ENCODE results near the gene LAMP1. TPM values are rescaled to one million over a fixed set of nuclear protein-coding genes. Genes with fewer than 3 reads are reported as not detected.

LAMP1 gene
- total RNA-seq, 1 experiment from 2014 or later = 217 TPM

- Histone ChIP-seq H3K4me3 (no peak overlapping the region), H3K4me1 (replicated peaks) (no peaks in the 10 kb centered on the region), H3K36me3 (no peaks in the 10 kb centered on the region), H3K27ac (no peak overlapping the region), H3K27me3 (replicated peaks) (no peaks in the 10 kb centered on the region), H3K9me3 (replicated peaks) (no peaks in the 10 kb centered on the region)
- no peak for DNase-seq (ENCODE audit: low read depth in 1 of 2, low spot score in 2 of 2)
These were observed 51.6 kb downstream of the LAMP1 start for GRCh38 chr13:113348591-113348990.

- Histone ChIP-seq H3K36me3 (no peaks in the 10 kb centered on the region), H3K4me3 (no peak overlapping the region), H3K27me3 (replicated peaks) (no peaks in the 10 kb centered on the region), H3K27ac (no peak overlapping the region), H3K9me3 (replicated peaks) (no peaks in the 10 kb centered on the region), H3K4me1 (replicated peaks) (no peaks in the 10 kb centered on the region)
- no peak for DNase-seq (ENCODE audit: low read depth in 1 of 2, low spot score in 2 of 2)
These were observed 52.0 kb downstream of the LAMP1 start for GRCh38 chr13:113349050-113349449.

GRCh38 chr13:113349491-113349890 is 52.5 kb downstream of the LAMP1 start:
- H3K9me3 ChIP-seq (replicated peaks) = no peaks in the 10 kb centered on the region
- H3K27ac ChIP-seq = no peak overlapping the region
- H3K27me3 ChIP-seq (replicated peaks) = no peaks in the 10 kb centered on the region
- H3K4me3 ChIP-seq = no peak overlapping the region
- no peak for DNase-seq (ENCODE audit: low read depth in 1 of 2, low spot score in 2 of 2)
- H3K36me3 ChIP-seq = no peaks in the 10 kb centered on the region
- H3K4me1 ChIP-seq (replicated peaks) = no peaks in the 10 kb centered on the region

GRCh38 chr13:113350065-113350937 is 53.3 kb downstream of the LAMP1 start:
- H3K4me3 ChIP-seq = no peak overlapping the region

GRCh38 chr13:113350938-113351335 is 53.9 kb downstream of the LAMP1 start:
- no peak overlapping the region for H3K4me3 ChIP-seq

More at GRCh38 chr13:113350065-113350937, 53.3 kb downstream of the LAMP1 start:
- no peaks in the 10 kb centered on the region for H3K4me1 ChIP-seq (replicated peaks)
- DNase-seq (ENCODE audit: low read depth in 1 of 2, low spot score in 2 of 2) = no peak
- H3K27ac ChIP-seq = no peak overlapping the region
- H3K27me3 ChIP-seq (replicated peaks) = no peaks in the 10 kb centered on the region
- H3K36me3 ChIP-seq = no peaks in the 10 kb centered on the region
- no peaks in the 10 kb centered on the region for H3K9me3 ChIP-seq (replicated peaks)

GRCh38 chr13:113351514-113352026 is 54.5 kb downstream of the LAMP1 start:
- H3K36me3 ChIP-seq = no peaks in the 10 kb centered on the region
- H3K27me3 ChIP-seq (replicated peaks) = no peaks in the 10 kb centered on the region
- no peak overlapping the region for H3K27ac ChIP-seq
- no peaks in the 10 kb centered on the region for H3K9me3 ChIP-seq (replicated peaks)
- H3K4me3 ChIP-seq = no peak overlapping the region
- no peak for DNase-seq (ENCODE audit: low read depth in 1 of 2, low spot score in 2 of 2)
- no peaks in the 10 kb centered on the region for H3K4me1 ChIP-seq (replicated peaks)

More at GRCh38 chr13:113350938-113351335, 53.9 kb downstream of the LAMP1 start:
- Histone ChIP-seq H3K27ac (no peak overlapping the region), H3K36me3 (no peaks in the 10 kb centered on the region), H3K27me3 (replicated peaks) (no peaks in the 10 kb centered on the region), H3K4me1 (replicated peaks) (no peaks in the 10 kb centered on the region), H3K9me3 (replicated peaks) (no peaks in the 10 kb centered on the region)
- DNase-seq (ENCODE audit: low read depth in 1 of 2, low spot score in 2 of 2) = no peak

GRCh38 chr13:113353254-113353653 is 56.2 kb downstream of the LAMP1 start:
- no peak for DNase-seq (ENCODE audit: low read depth in 1 of 2, low spot score in 2 of 2)
- H3K27ac ChIP-seq = no peak overlapping the region
- H3K4me3 ChIP-seq = no peak overlapping the region
- H3K9me3 ChIP-seq (replicated peaks) = no peaks in the 10 kb centered on the region
- no peaks in the 10 kb centered on the region for H3K27me3 ChIP-seq (replicated peaks)
- H3K4me1 ChIP-seq (replicated peaks) = no peaks in the 10 kb centered on the region
- no peaks in the 10 kb centered on the region for H3K36me3 ChIP-seq

- DNase-seq (ENCODE audit: low read depth in 1 of 2, low spot score in 2 of 2) = no peak
- H3K27ac ChIP-seq = no peak overlapping the region
- H3K4me1 ChIP-seq (replicated peaks) = no peaks in the 10 kb centered on the region
- no peaks in the 10 kb centered on the region for H3K36me3 ChIP-seq
- no peak overlapping the region for H3K4me3 ChIP-seq
- H3K9me3 ChIP-seq (replicated peaks) = no peaks in the 10 kb centered on the region
- no peaks in the 10 kb centered on the region for H3K27me3 ChIP-seq (replicated peaks)
These were observed 58.0 kb downstream of the LAMP1 start for GRCh38 chr13:113354831-113355610.

GRCh38 chr13:113355621-113356020 is 58.6 kb downstream of the LAMP1 start:
- H3K36me3 ChIP-seq = no peaks in the 10 kb centered on the region
- no peaks in the 10 kb centered on the region for H3K4me1 ChIP-seq (replicated peaks)
- no peak overlapping the region for H3K4me3 ChIP-seq
- no peak for DNase-seq (ENCODE audit: low read depth in 1 of 2, low spot score in 2 of 2)
- H3K27ac ChIP-seq = no peak overlapping the region
- H3K27me3 ChIP-seq (replicated peaks) = no peaks in the 10 kb centered on the region
- H3K9me3 ChIP-seq (replicated peaks) = no peaks in the 10 kb centered on the region

GRCh38 chr13:113356596-113356995 is 59.6 kb downstream of the LAMP1 start:
- Histone ChIP-seq H3K4me1 (replicated peaks) (no peaks in the 10 kb centered on the region), H3K9me3 (replicated peaks) (no peaks in the 10 kb centered on the region), H3K36me3 (no peaks in the 10 kb centered on the region), H3K4me3 (no peak overlapping the region), H3K27ac (no peak overlapping the region), H3K27me3 (replicated peaks) (no peaks in the 10 kb centered on the region)
- no peak for DNase-seq (ENCODE audit: low read depth in 1 of 2, low spot score in 2 of 2)

- DNase-seq (ENCODE audit: low read depth in 1 of 2, low spot score in 2 of 2) = no peak
- Histone ChIP-seq H3K4me3 (no peak overlapping the region), H3K36me3 (no peaks in the 10 kb centered on the region), H3K27me3 (replicated peaks) (no peaks in the 10 kb centered on the region), H3K27ac (no peak overlapping the region), H3K4me1 (replicated peaks) (no peaks in the 10 kb centered on the region), H3K9me3 (replicated peaks) (no peaks in the 10 kb centered on the region)
These were observed 60.5 kb downstream of the LAMP1 start for GRCh38 chr13:113357529-113357928.

- no peak overlapping the region for H3K4me3 ChIP-seq
- H3K4me1 ChIP-seq (replicated peaks) = peaks cover 3% of the 10 kb centered on the region; the same call in 1 of the 2 replicates
- no peaks in the 10 kb centered on the region for H3K36me3 ChIP-seq
- H3K9me3 ChIP-seq (replicated peaks) = no peaks in the 10 kb centered on the region
- peaks cover 8% of the 10 kb centered on the region for H3K27me3 ChIP-seq (replicated peaks)
- DNase-seq (ENCODE audit: low read depth in 1 of 2, low spot score in 2 of 2) = no peak
- H3K27ac ChIP-seq = no peak overlapping the region
These were observed 61.7 kb downstream of the LAMP1 start for GRCh38 chr13:113358653-113359190.

- Histone ChIP-seq H3K27me3 (replicated peaks) (peaks cover 12% of the 10 kb centered on the region), H3K4me1 (replicated peaks) (peaks cover 4% of the 10 kb centered on the region; the same call in 1 of the 2 replicates), H3K36me3 (no peaks in the 10 kb centered on the region), H3K9me3 (replicated peaks) (no peaks in the 10 kb centered on the region), H3K27ac (no peak overlapping the region), H3K4me3 (no peak overlapping the region)
- DNase-seq (ENCODE audit: low read depth in 1 of 2, low spot score in 2 of 2) = no peak
These were observed 62.5 kb downstream of the LAMP1 start for GRCh38 chr13:113359571-113359970.
